Measurements from ENCODE around the gene JAG2. TPM values are rescaled to one million over a fixed set of nuclear protein-coding genes. Genes with fewer than 3 reads are reported as not detected.

JAG2 gene
- total and polyA plus RNA-seq, 11 donors, result 19.1 to 62.4 (median 25.9) TPM

GRCh38 chr14:105178868-105179140, 10.2 kb upstream of the JAG2 start:
- Histone ChIP-seq H3K27ac (no peak overlapping the region), H3K27me3 (no peaks in the 10 kb centered on the region), H3K4me1 (peaks cover 0 to 28% (median 15%) of the 10 kb centered on the region in 12 donors), H3K36me3 (peaks cover 0 to 3% (median 0%) of the 10 kb centered on the region in 9 donors), H3K4me3 (no peak overlapping the region), H3K9me3 (no peaks in the 10 kb centered on the region)
- DNase-seq (no peak), ATAC-seq (no peak)
- intact Hi-C loops (cut with DNase I), result no loop called here
- 92 to 96% (median 95%) methylated on average over 8 to 11 of the region's 11 CpGs for WGBS, 4 donors
- TF ChIP-seq CTCF (IDR thresholded peaks at IDR 0.05) (no peak), POLR2A (IDR thresholded peaks at IDR 0.05) (no peak)

GRCh38 chr14:105178069-105178867, 9.7 kb upstream of the JAG2 start:
- H3K36me3 ChIP-seq, result peaks cover 0 to 3% (median 0%) of the 10 kb centered on the region in 9 donors
- DNase-seq (no peak), ATAC-seq (no peak)
- no peaks in the 10 kb centered on the region for H3K9me3 ChIP-seq
- H3K4me1 ChIP-seq, result peaks cover 0 to 28% (median 15%) of the 10 kb centered on the region in 12 donors
- H3K27ac ChIP-seq, result no peak overlapping the region
- WGBS, 4 donors, result 87 to 91% (median 91%) methylated on average over 14 to 19 of the region's 19 CpGs
- intact Hi-C loops (cut with DNase I), result no loop called here
- TF ChIP-seq CTCF (IDR thresholded peaks at IDR 0.05) (no peak), POLR2A (IDR thresholded peaks at IDR 0.05) (no peak)
- no peak overlapping the region for H3K4me3 ChIP-seq
- H3K27me3 ChIP-seq, result no peaks in the 10 kb centered on the region

- H3K27ac ChIP-seq, result no peak overlapping the region
- intact Hi-C loops (cut with DNase I), result no loop called here
- no peak for ATAC-seq
- H3K36me3 ChIP-seq, result peaks cover 0 to 3% (median 0%) of the 10 kb centered on the region in 9 donors
- 69 to 80% (median 75%) methylated on average over 5 to 11 of the region's 11 CpGs for WGBS, 4 donors
- no peak for DNase-seq
- H3K4me1 ChIP-seq, result peaks cover 0 to 19% (median 12%) of the 10 kb centered on the region in 12 donors
- no peak overlapping the region for H3K4me3 ChIP-seq
- no peaks in the 10 kb centered on the region for H3K9me3 ChIP-seq
- TF ChIP-seq CTCF (IDR thresholded peaks at IDR 0.05) (no peak), POLR2A (IDR thresholded peaks at IDR 0.05) (no peak)
- H3K27me3 ChIP-seq, result no peaks in the 10 kb centered on the region
Measured at GRCh38 chr14:105177082-105177481, 8.5 kb upstream of the JAG2 start.

- 80 to 97% (median 87%) methylated on average over 5 to 15 of the region's 15 CpGs for WGBS, 4 donors
- no peak overlapping the region for H3K4me3 ChIP-seq
- H3K27ac ChIP-seq, result no peak overlapping the region
- ATAC-seq (no peak), DNase-seq (no peak)
- H3K27me3 ChIP-seq, result no peaks in the 10 kb centered on the region
- peaks cover 0 to 14% (median 8%) of the 10 kb centered on the region in 12 donors for H3K4me1 ChIP-seq
- TF ChIP-seq CTCF (IDR thresholded peaks at IDR 0.05) (no peak), POLR2A (IDR thresholded peaks at IDR 0.05) (no peak)
- H3K36me3 ChIP-seq, result peaks cover 0 to 3% (median 0%) of the 10 kb centered on the region in 9 donors
- intact Hi-C loops (cut with DNase I), result no loop called here
- H3K9me3 ChIP-seq, result no peaks in the 10 kb centered on the region
Measured at GRCh38 chr14:105176513-105176912, 7.9 kb upstream of the JAG2 start.

Data from heart left ventricle (tissue), 16 donors.